Measurements from ENCODE around the gene LIPC.

The LIPC gene

GRCh38 chr15:58472221-58472620 is 40.4 kb downstream of the LIPC start:
- TF ChIP-seq CTCF (conservative IDR thresholded peaks at IDR 0.05; ENCODE audit: control insufficient read depth, insufficient read depth, low read depth, low read length): no peak
- no peak overlapping the region for H3K4me3 ChIP-seq (ENCODE audit: control insufficient read depth, low read depth, low read length)
- no peak for DNase-seq (ENCODE audit: low read depth)

- H3K4me3 ChIP-seq (ENCODE audit: control insufficient read depth, low read depth, low read length): no peak overlapping the region
- peak; percentile 23 for DNase-seq (ENCODE audit: low read depth)
These were observed 41.2 kb downstream of the LIPC start for GRCh38 chr15:58472821-58473581.

GRCh38 chr15:58473724-58474123 is 41.9 kb downstream of the LIPC start:
- no peak overlapping the region for H3K4me3 ChIP-seq (ENCODE audit: control insufficient read depth, low read depth, low read length)
- peak; percentile 69 for DNase-seq (ENCODE audit: low read depth)
- TF ChIP-seq CTCF (conservative IDR thresholded peaks at IDR 0.05; ENCODE audit: control insufficient read depth, insufficient read depth, low read depth, low read length): no peak

More at GRCh38 chr15:58472821-58473581, 41.2 kb downstream of the LIPC start:
- no peak for TF ChIP-seq CTCF (conservative IDR thresholded peaks at IDR 0.05; ENCODE audit: control insufficient read depth, insufficient read depth, low read depth, low read length)

- TF ChIP-seq CTCF (conservative IDR thresholded peaks at IDR 0.05; ENCODE audit: control insufficient read depth, insufficient read depth, low read depth, low read length): no peak
- no peak for DNase-seq (ENCODE audit: low read depth)
- H3K4me3 ChIP-seq (ENCODE audit: control insufficient read depth, low read depth, low read length): no peak overlapping the region
These were observed 43.0 kb downstream of the LIPC start for GRCh38 chr15:58474741-58475323.

GRCh38 chr15:58475573-58476524 is 44.1 kb downstream of the LIPC start:
- peak; percentile 58 for DNase-seq (ENCODE audit: low read depth)
- TF ChIP-seq CTCF (conservative IDR thresholded peaks at IDR 0.05; ENCODE audit: control insufficient read depth, insufficient read depth, low read depth, low read length): no peak
- no peak overlapping the region for H3K4me3 ChIP-seq (ENCODE audit: control insufficient read depth, low read depth, low read length)

- no peak overlapping the region for H3K4me3 ChIP-seq (ENCODE audit: control insufficient read depth, low read depth, low read length)
- no peak for DNase-seq (ENCODE audit: low read depth)
- no peak for TF ChIP-seq CTCF (conservative IDR thresholded peaks at IDR 0.05; ENCODE audit: control insufficient read depth, insufficient read depth, low read depth, low read length)
These were observed 44.9 kb downstream of the LIPC start for GRCh38 chr15:58476525-58477162.

All from fibroblast of mammary gland (primary cell).